H1 (cell line): ENCODE data around the gene EPHA8. TPM values are rescaled to one million over a fixed set of nuclear protein-coding genes. Genes with fewer than 3 reads are reported as not detected.

Experiments
- CTCF ChIA-PET: fragments of 300-600 bp; sonication (Branson Sonifier 250); formaldehyde crosslinking; loops from one replicate; lab custom pipeline; 2021; ENCODE audit not compliant: partially characterized antibody; lab: Charles Lee
- POLR2A ChIA-PET: fragments of 300-600 bp; sonication (Branson Sonifier 250); formaldehyde crosslinking; loops from one replicate; lab custom pipeline; 2021; ENCODE audit warnings: inconsistent platforms; ENCODE audit not compliant: partially characterized antibody; lab: Charles Lee
- DNase-seq, 2 experiments: peaks; one replicate each; pipeline versions ENCODE4 v3.0.0 to v3.0.0-alpha.2; 2010 to 2022; ENCODE audit warnings: low spot score in 2 of 2, low read depth in 1 of 2, mixed read lengths in 1 of 2
- FAIRE-seq: peaks from 2 replicates; lab custom pipeline; 2011; peaks lifted over from hg19 to GRCh38; lab: Jason Lieb, UNC
- H2AFZ ChIP-seq: 2 replicates; pipeline ENCODE4 v1.8.1; 2012; ENCODE audit warnings: low read length, inconsistent platforms
- H2AK5ac ChIP-seq: 2 replicates; pipeline ENCODE4 v1.6.1; 2013; ENCODE audit warnings: low read depth, low read length
- H2BK120ac ChIP-seq: replicated peaks from 2 replicates; pipeline ENCODE3; 2013; ENCODE audit warnings: low read depth, low read length, inconsistent platforms
- H2BK12ac ChIP-seq: 2 replicates; pipeline ENCODE4 v1.6.1; 2013; ENCODE audit warnings: low read depth, low read length
- H2BK15ac ChIP-seq: 2 replicates; pipeline ENCODE4 v1.6.1; 2013; ENCODE audit warnings: low read length
- H2BK20ac ChIP-seq: 2 replicates; pipeline ENCODE4 v1.6.1; 2013; ENCODE audit warnings: low read length
- H2BK5ac ChIP-seq: 2 replicates; pipeline ENCODE4 v1.6.1; 2013; ENCODE audit warnings: low read depth, low read length
- H3K14ac ChIP-seq: 2 replicates; pipeline ENCODE4 v1.6.1; 2013; ENCODE audit warnings: inconsistent platforms; ENCODE audit not compliant: insufficient read length
- H3K18ac ChIP-seq: 2 replicates; pipeline ENCODE4 v1.6.1; 2013; ENCODE audit warnings: low read length; ENCODE audit errors: extremely low read depth
- H3K23ac ChIP-seq: 2 replicates; pipeline ENCODE4 v1.6.1; 2013; ENCODE audit warnings: inconsistent platforms; ENCODE audit not compliant: insufficient read length
- H3K23me2 ChIP-seq: 2 replicates; pipeline ENCODE4 v1.6.1; 2013; ENCODE audit warnings: low read depth, low read length
- H3K27ac ChIP-seq: 2 replicates; pipeline ENCODE4 v1.6.1; 2011; ENCODE audit warnings: low read depth, low read length, inconsistent platforms
- H3K27me3 ChIP-seq, 4 experiments: replicated peaks in 1 of 4; 1 replicate in 1 of 4; 2 replicates in 3 of 4; pipeline versions ENCODE4 v1.6.1 to v1.8.1; 2011 to 2013; ENCODE audit warnings: low read length in 3 of 4, mild to moderate bottlenecking in 3 of 4, inconsistent platforms in 2 of 4, mixed read lengths in 2 of 4, moderate library complexity in 1 of 4; ENCODE audit not compliant: control insufficient read depth in 3 of 4, insufficient read depth in 3 of 4; ENCODE audit errors: extremely low read depth in 1 of 4
- H3K36me3 ChIP-seq, 4 experiments: 2 replicates each; pipeline versions ENCODE4 v1.6.1 to v1.8.1; 2011 to 2013; ENCODE audit warnings: mild to moderate bottlenecking in 4 of 4, low read length in 3 of 4, moderate library complexity in 2 of 4, control low read depth in 1 of 4, inconsistent platforms in 1 of 4; ENCODE audit not compliant: insufficient read depth in 4 of 4, control insufficient read depth in 2 of 4
- H3K4ac ChIP-seq: replicated peaks from 2 replicates; pipeline ENCODE3; 2013; ENCODE audit warnings: low read length, low read depth, mixed read lengths, inconsistent platforms; ENCODE audit not compliant: insufficient read length
- H3K4me1 ChIP-seq, 4 experiments: replicated peaks in 1 of 4; 1 replicate in 1 of 4; 2 replicates in 3 of 4; pipeline versions ENCODE4 v1.6.1 to v1.8.1; 2011 to 2013; ENCODE audit warnings: low read length in 3 of 4, inconsistent platforms in 2 of 4, mixed read lengths in 1 of 4; ENCODE audit not compliant: insufficient read depth in 4 of 4, control insufficient read depth in 3 of 4
- H3K4me2 ChIP-seq, 2 experiments: 2 replicates each; pipeline versions ENCODE4 v1.6.1 to v1.8.1; 2011 to 2013; ENCODE audit warnings: low read depth in 2 of 2, low read length in 2 of 2, control low read depth in 1 of 2, inconsistent platforms in 1 of 2, mild to moderate bottlenecking in 1 of 2; ENCODE audit not compliant: insufficient read depth in 1 of 2
- H3K4me3 ChIP-seq, 4 experiments: fragments of 200-600, 300-600 bp in 1 of 4; sonication (generic), shearing (Covaris generic), sonication (Bioruptor Twin) in 1 of 4; 2 replicates each; pipeline versions ENCODE4 v1.5.1 to v1.8.1; 2011 to 2016; ENCODE audit warnings: low read length in 4 of 4, low read depth in 3 of 4, control low read depth in 2 of 4, inconsistent platforms in 2 of 4, mild to moderate bottlenecking in 2 of 4, mixed read lengths in 1 of 4, moderate library complexity in 1 of 4; ENCODE audit not compliant: insufficient read depth in 2 of 4; ENCODE audit errors: extremely low read depth in 1 of 4
- H3K56ac ChIP-seq: replicated peaks from 2 replicates; pipeline ENCODE3; 2013; ENCODE audit warnings: low read depth, mild to moderate bottlenecking, mixed read lengths, low read length, inconsistent platforms; ENCODE audit not compliant: insufficient read length
- H3K79me1 ChIP-seq: 2 replicates; pipeline ENCODE4 v1.6.1; 2013; ENCODE audit warnings: low read depth, low read length, control low read depth
- H3K79me2 ChIP-seq, 2 experiments: 2 replicates each; pipeline versions ENCODE4 v1.6.1 to v1.8.1; 2012 to 2013; ENCODE audit warnings: low read length in 2 of 2, mild to moderate bottlenecking in 2 of 2, inconsistent platforms in 1 of 2; ENCODE audit not compliant: insufficient read depth in 2 of 2, control insufficient read depth in 1 of 2
- H3K9ac ChIP-seq, 4 experiments: replicated peaks in 1 of 4; 1 replicate in 1 of 4; 2 replicates in 3 of 4; pipeline versions ENCODE4 v1.6.1 to v1.8.1; 2011 to 2013; ENCODE audit warnings: low read depth in 3 of 4, low read length in 3 of 4, control low read depth in 2 of 4, mild to moderate bottlenecking in 2 of 4, moderate library complexity in 2 of 4, inconsistent platforms in 1 of 4; ENCODE audit errors: extremely low read depth in 1 of 4
- H3K9me3 ChIP-seq, 2 experiments: 2 replicates each; pipeline versions ENCODE4 v1.6.1 to v1.8.1; 2012 to 2013; ENCODE audit warnings: mild to moderate bottlenecking in 2 of 2, moderate library complexity in 2 of 2, control low read depth in 1 of 2, inconsistent platforms in 1 of 2, low read depth in 1 of 2, low read length in 1 of 2, mixed read lengths in 1 of 2; ENCODE audit not compliant: insufficient read depth in 2 of 2
- H4K20me1 ChIP-seq, 2 experiments: replicated peaks in 1 of 2; 2 replicates each; pipeline versions ENCODE3 to v1.8.1; 2011 to 2013; ENCODE audit warnings: inconsistent platforms in 2 of 2, low read length in 2 of 2, mild to moderate bottlenecking in 1 of 2; ENCODE audit not compliant: insufficient read depth in 2 of 2, control insufficient read depth in 1 of 2
- H4K5ac ChIP-seq: 2 replicates; pipeline ENCODE4 v1.6.1; 2013; ENCODE audit warnings: low read length, low read depth, mixed read lengths, inconsistent platforms; ENCODE audit not compliant: insufficient read length
- H4K8ac ChIP-seq: 2 replicates; pipeline ENCODE4 v1.8.0; 2013; ENCODE audit warnings: mild to moderate bottlenecking, moderate library complexity, low read length, inconsistent platforms; ENCODE audit not compliant: insufficient read depth; ENCODE audit errors: extremely low read depth
- H4K91ac ChIP-seq: replicated peaks from 2 replicates; pipeline ENCODE3; 2013; ENCODE audit warnings: low read length, mixed read lengths, inconsistent platforms; ENCODE audit not compliant: insufficient read length
- BCL11A ChIP-seq, 2 experiments: IDR thresholded peaks; one replicate each; pipeline ENCODE4 v1.6.1; 2011; ENCODE audit warnings: low read depth in 2 of 2, low read length in 2 of 2, mild to moderate bottlenecking in 2 of 2
- HDAC2 ChIP-seq, 2 experiments: fragments of 300-600 bp in 1 of 2; sonication (generic) in 1 of 2; IDR thresholded peaks; 2 replicates each; pipeline ENCODE4 v1.6.1; 2011 to 2012; ENCODE audit warnings: low read depth in 2 of 2, low read length in 2 of 2, mild to moderate bottlenecking in 2 of 2, moderate library complexity in 2 of 2, borderline replicate concordance in 1 of 2, inconsistent platforms in 1 of 2
- KDM5A ChIP-seq: fragments of 200-600 bp; IDR thresholded peaks from 2 replicates; pipeline ENCODE4 v1.7.1; 2012; ENCODE audit warnings: mild to moderate bottlenecking, low read length, inconsistent platforms, mixed read lengths
- MAX ChIP-seq: IDR thresholded peaks from 2 replicates; pipeline ENCODE4 v1.6.1; 2012; ENCODE audit warnings: inconsistent platforms
- POU5F1 ChIP-seq: IDR thresholded peaks from 2 replicates; pipeline ENCODE4 v1.6.1; 2011; ENCODE audit warnings: low read depth, mild to moderate bottlenecking, low read length, moderate library complexity
- WGBS, 2 experiments: shearing (Covaris generic) in 1 of 2; methylation state at CpG; one replicate each; pipeline versions ENCODE4 v1.1.6 to v1.1.7; 2013 to 2015; ENCODE audit warnings: low lambda C conversion rate in 2 of 2, mixed read lengths in 2 of 2, inconsistent platforms in 1 of 2, low coverage in 1 of 2, missing lambda C conversion rate in 1 of 2; ENCODE audit not compliant: insufficient replicate concordance in 2 of 2, insufficient coverage in 1 of 2, insufficient read length in 1 of 2; ENCODE audit errors: extremely low coverage in 1 of 2, missing lambda C conversion rate in 1 of 2; 5-methylcytosine and 5-hydroxymethylcytosine counted together
- polyA plus RNA-seq, 7 experiments: library from polyadenylated mRNA; depleted of rRNA in 3 of 7; stranded (reverse) in 5 of 7; unstranded in 2 of 7; fragments of >200 nt in 5 of 7; fragments of 200-250 nt in 2 of 7; gene quantifications; 1 replicate in 5 of 7; 2 replicates in 1 of 7; 4 replicates in 1 of 7; pipeline versions ENCODE4 v1.2.1 to v1.2.3, GENCODE V29; 2011 to 2013; ENCODE audit warnings: missing spikeins in 2 of 7, mixed read lengths in 2 of 7
- total RNA-seq: library from RNA; stranded (reverse); fragmentation: NEBNext Ultra II Directional; extraction: Animal tissue kit (Norgen Biotek cat#: 25700); gene quantifications from 2 replicates; pipeline ENCODE4 v1.2.1, GENCODE V29; 2021

Gene EPHA8
- total and polyA plus RNA-seq, 2 of the 8 experiments (the other 6 are each of a cell fraction or from before 2014, with no cell fraction given): 4.0 to 8.4 TPM

- CTCF ChIA-PET: interaction anchor here (1.0 to 1.1 kb wide), 2 partner anchors 122 to 126 kb away, joined by 3 read pairs; partner anchors contain the start of gene C1QC
- H3K4ac ChIP-seq: no peak overlapping the region
- no peak for TF ChIP-seq KDM5A
- no peak for TF ChIP-seq HDAC2 (IDR thresholded peaks at IDR 0.05; ENCODE audit: borderline replicate concordance in 1 of 2, low read depth in 2 of 2, low read length in 2 of 2)
- no peak for TF ChIP-seq BCL11A (IDR thresholded peaks at IDR 0.05; ENCODE audit: low read depth in 2 of 2, low read length in 2 of 2)
- no peak for TF ChIP-seq POU5F1
- no peak for TF ChIP-seq MAX
Observed at GRCh38 chr1:22516906-22517571, 46.2 kb upstream of the EPHA8 start.

More at GRCh38 chr1:22516906-22517571, 46.2 kb upstream of the EPHA8 start:
- H4K91ac ChIP-seq: no peak overlapping the region
- H3K4me2 ChIP-seq: no peak overlapping the region
- H3K4me3 ChIP-seq: no peak overlapping the region
- DNase-seq: no peak
- H3K27me3 ChIP-seq: no peaks in the 10 kb centered on the region
- no peak overlapping the region; the same call in 1 of the 2 replicates for H4K8ac ChIP-seq
- no peak overlapping the region for H2AFZ ChIP-seq
- no peak overlapping the region for H3K14ac ChIP-seq
- no peaks in the 10 kb centered on the region for H3K79me1 ChIP-seq
- no peak overlapping the region for H2BK12ac ChIP-seq
- POLR2A ChIA-PET: no interaction called here
- H2AK5ac ChIP-seq: no peak overlapping the region
- WGBS, 2 experiments: 89% methylated on average over 16 of the region's 16 CpGs; no CpG with 5 or more reads in 1 of the 2 experiments
- no peaks in the 10 kb centered on the region for H3K9me3 ChIP-seq
- H2BK120ac ChIP-seq: no peak overlapping the region
- H3K18ac ChIP-seq: no peak overlapping the region
- H3K56ac ChIP-seq: no peak overlapping the region
- no peak overlapping the region for H3K27ac ChIP-seq
- H3K9ac ChIP-seq: no peak overlapping the region
- H3K23me2 ChIP-seq: no peaks in the 10 kb centered on the region
- no peak for FAIRE-seq
- H2BK15ac ChIP-seq: no peak overlapping the region
- peaks cover 0 to 4% of the 10 kb centered on the region in 2 experiments for H4K20me1 ChIP-seq
- no peaks in the 10 kb centered on the region for H3K79me2 ChIP-seq
- no peak overlapping the region for H3K23ac ChIP-seq
- no peaks in the 10 kb centered on the region for H3K4me1 ChIP-seq
- no peak overlapping the region for H2BK20ac ChIP-seq
- peaks cover 12 to 46% (median 30%) of the 10 kb centered on the region in 4 experiments; a peak in 7 of 8 replicates for H3K36me3 ChIP-seq
- no peak overlapping the region for H2BK5ac ChIP-seq
- no peak overlapping the region for H4K5ac ChIP-seq
